G401.6 (cell line): ENCODE measurements around the gene KIFAP3.
"Not testable (repeated sequence)": the region's sequence is repeated elsewhere in the genome, so short reads cannot be mapped to it uniquely, and the experiment has no call there.

Source experiments
- FAIRE-seq: peaks from 2 replicates; lab custom pipeline; 2012; peaks lifted over from hg19 to GRCh38; lab: Jason Lieb, UNC

KIFAP3 gene

DNA sequence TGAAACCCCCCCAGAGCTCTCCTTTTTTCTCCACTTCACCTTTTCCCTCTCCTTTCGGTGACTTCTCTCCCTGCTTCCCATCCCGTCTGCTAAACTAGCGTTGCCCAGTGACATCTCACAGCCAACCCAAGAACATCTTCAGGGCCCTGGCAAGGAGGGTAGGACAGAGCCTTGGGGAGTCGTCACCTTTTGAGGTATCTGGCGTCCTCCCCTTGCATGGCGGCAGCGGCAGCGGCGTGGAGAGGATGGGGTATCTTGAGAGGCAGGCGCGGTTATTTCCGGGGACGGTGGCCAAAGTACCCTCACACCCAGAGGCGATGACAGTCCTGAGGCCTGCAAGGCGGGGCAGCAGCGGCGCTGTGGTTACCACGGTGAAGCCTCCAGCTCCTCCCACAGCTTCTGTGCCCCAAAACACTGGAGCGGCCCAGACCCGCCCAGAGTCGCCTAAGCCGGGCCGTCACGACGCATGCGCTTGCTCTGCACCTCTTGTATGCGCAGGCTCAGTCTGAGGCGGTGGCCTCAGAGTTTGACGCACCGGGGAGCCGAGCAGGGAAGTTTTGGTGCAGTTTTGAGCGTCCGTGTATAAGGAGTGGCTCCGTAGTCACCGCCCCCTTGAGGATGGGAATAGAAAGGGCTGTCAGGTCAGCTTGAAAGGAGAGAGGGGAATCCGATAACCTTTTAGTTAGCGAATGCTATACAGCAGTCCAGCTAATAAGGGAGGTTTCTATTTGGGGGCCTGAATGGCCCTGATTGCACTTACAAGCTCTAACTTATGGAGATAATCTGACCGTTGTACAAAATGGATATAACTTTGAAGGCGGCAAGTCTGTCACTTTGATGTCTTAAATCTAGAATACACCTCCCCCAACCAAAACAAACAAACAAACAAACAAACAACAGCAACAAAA, at the start of gene KIFAP3:
KIFAP3 (minus strand) TSS at position 446 of the 908 bp plus-strand sequence; CDS start at position 218, 228 bp downstream.
- FAIRE-seq: peak; percentile 95

DNA sequence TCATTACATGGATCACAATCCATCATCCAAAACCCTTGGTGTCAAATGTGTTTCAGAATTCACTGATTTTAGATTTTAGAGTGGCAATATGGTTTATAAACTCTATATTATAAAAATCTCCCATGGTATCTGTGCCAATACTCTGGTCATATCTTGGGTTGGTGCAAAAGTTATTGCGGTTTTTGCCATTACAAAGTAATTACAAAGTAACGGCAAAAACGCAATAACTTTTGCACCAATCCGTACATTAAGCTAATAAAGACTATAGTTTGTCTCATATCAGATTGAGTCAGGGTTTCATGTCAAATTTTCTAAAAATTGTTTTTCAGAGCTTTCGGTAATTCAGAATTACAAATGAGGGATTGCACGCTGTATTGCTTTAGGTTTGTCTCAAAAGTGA, 47.9 kb upstream of the KIFAP3 start:
- no peak for FAIRE-seq

DNA sequence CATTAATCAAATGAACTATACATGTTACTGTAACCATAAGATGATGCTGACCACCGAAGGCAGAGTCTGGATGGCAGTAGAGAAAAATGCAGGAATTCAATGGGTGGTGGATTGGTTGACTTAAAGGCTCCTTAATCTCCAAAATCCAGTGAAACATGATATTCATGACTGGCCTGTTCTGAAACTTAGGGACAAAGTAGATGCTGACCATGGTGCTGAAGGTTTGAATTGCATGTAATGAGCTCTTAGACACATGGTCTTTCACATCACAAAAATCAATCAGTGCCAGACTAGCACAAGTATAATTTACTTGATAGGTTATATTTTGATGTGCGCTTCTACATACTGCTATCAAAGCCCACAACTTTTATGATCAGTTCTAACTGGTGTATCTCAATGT, 40.4 kb upstream of the KIFAP3 start:
- no peak for FAIRE-seq

DNA sequence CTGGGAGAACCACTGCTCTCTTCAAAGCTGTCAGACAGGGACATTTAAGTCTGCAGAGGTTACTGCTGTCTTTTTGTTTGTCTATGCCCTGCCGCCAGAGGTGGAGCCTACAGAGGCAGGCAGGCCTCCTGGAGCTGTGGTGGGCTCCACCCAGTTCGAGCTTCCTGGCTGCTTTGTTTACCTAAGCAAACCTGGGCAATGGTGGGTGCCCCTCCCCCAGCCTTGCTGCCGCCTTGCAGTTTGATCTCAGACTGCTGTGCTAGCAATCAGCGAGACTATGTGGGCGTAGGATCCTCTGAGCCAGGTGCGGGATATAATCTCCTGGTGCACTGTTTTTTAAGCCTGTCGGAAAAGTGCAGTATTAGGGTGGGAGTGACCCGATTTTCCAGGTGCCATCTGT, 38.6 kb upstream of the KIFAP3 start:
- not testable (repeated sequence) for FAIRE-seq

DNA sequence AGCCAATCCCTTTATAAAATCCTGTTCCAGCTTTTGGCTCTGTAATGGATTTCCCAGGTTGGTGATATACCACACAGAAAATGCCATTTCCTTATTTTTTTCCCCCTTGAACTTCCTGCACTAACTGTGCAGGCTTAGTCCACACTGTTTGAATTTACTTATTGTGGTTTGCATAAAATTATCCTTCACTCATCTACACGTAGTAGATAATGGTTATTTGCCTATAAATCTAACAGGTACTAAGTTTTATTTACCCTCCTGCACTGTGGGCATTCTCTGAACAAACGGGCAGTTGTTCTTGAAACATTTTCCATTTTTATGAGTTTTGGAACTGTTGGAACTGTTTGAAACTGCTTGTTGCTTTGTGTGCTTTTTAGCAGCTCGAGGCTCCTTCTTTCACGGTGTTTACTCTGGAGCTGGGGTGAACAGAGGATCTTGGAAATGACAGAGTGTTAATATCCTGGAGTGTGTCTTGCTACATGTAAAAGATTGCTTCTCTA, 23.0 kb upstream of the KIFAP3 start:
- FAIRE-seq: no peak

DNA sequence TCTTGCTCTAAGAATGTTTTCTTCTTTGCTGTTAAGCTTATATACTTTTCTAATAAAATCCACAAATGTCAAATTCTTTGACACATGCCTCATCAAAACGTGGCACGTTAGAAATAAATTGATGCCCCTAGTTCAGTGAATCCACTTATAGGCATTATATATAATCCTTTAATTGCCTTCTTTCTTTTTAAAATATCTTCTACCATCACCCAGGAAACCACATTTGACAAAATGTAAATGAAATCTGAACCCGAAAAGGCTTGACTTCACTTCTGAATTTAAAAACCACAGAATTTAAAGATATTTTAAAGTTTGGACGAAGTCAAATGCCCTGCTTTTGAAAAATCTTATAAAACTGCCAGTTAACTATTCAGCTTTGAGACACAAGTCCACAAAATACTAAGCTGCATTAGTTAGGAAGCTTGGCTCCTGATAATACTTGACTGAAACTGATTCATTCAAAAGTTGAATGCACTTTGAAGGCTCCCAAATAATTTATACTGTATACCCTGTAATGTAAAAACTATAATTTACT, 22.4 kb upstream of the KIFAP3 start:
- FAIRE-seq: no peak

DNA sequence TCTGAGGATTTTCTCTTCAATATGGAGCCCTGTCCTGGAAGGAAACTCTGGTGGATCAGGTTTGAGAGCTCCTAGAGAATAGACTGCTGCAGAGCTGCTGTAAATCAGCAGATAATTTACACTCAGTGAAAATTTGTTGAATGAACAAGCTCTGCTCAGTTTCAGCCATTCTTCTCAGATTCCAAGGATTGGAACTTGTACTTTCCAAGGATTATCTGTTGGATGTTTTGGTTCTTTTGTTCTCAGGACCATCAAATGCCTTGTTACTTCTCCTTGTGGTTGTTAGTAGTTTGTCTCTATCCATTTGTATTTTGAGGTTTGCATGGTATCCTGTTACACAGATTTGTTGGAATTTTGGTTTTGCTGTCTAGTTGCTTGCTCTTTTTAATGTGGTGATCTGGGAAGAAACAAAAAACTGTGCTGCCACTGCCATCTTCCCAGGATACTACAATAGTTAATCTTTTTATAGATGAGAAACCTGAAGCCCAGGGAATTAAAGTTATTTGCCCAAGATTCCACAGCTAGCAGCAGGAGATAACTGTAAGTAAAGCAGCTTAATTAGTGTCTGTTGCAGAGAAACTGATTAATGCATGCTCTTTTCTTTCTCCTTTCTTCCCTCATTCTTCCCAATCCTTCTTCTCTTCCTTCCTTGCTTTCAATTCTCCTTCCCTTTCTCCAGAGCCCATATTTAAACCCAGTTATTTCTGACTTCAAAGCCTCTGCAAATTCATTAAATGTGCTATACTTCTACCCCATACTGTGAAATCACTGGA, 21.7 kb upstream of the KIFAP3 start:
- FAIRE-seq: no peak

DNA sequence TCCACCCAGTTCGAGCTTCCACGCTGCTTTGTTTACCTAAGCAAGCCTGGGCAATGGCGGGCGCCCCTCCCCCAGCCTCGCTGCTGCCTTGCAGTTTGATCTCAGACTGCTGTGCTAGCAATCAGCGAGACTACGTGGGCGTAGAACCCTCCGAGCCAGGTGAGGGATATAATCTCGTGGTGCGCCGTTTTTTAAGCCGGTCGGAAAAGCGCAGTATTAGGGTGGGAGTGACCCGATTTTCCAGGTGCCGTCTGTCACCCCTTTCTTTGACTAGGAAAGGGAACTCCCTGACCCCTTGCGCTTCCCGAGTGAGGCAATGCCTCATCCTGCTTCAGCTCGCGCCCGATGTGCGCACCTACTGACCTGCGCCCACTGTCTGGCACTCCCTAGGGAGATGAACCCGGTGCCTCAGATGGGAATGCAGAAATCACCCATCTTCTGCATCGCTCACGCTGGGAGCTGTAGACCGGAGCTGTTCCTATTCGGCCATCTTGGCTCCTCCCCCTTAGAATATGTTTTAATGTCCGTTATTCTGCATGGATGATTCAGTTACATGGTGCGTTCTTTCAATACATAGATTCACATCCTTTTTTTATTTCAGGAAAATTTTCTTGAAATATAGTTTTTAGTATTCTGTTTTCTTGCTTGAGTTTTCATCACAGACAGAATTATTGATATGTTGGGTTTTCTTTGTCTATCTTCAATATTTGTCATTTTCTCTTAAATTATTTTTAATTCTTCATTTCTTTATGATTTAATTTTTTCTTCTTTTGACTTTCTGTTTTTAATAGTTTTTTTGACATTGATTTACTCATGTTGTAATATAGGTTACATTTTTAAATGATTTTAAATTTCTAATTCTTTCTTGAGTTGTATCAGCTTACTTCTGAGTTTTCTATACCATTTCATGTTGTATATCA, 20.5 kb upstream of the KIFAP3 start:
- FAIRE-seq: peak; percentile 27

DNA sequence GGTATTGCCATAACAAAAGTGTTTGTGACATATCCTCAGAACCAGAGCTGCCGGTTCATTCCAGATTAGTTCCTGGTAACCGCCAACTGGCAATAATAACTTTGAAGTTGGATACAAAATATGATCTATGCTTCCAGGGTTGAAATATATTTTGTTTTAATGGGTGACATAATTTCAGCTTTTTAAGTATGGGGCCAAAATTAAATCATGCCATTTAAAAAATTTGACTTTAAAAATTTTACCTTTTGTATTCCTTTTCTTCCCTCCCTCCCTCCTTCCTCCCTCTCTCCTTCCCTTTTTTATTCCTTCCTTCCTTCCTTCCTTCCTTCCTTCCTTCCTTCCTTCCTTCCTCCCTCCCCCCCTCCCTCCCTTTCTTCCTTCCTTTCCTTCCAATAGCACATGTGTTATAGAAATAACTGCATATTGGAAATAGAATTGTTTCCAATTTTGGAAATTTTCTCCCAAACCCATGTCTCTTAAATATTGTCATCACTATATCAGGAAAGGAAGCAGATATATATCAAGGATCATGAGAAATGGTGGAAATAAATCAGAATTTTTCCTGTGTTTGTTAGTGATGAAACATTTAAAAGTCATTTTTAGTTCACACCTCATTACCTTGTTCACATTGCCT, 12.0 kb upstream of the KIFAP3 start:
- FAIRE-seq: no peak

DNA sequence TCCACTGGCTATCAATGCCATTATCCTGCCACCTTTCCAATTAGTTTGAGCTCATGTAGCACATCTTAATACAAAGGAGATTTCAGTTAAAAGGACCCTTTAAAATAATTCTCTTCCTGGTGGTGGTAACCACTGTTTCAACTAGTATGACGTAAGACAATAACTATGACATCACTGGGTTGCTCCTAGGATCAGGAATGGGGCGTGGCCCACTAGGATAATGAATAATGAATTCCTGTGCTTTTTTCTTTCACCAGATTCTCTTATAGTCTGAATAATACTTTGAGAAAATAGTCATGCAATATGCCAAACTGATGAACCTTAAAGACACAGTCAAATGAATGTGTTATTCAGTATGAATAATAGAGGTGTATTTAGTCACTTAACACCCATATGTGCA, 10.6 kb upstream of the KIFAP3 start:
- no peak for FAIRE-seq

DNA sequence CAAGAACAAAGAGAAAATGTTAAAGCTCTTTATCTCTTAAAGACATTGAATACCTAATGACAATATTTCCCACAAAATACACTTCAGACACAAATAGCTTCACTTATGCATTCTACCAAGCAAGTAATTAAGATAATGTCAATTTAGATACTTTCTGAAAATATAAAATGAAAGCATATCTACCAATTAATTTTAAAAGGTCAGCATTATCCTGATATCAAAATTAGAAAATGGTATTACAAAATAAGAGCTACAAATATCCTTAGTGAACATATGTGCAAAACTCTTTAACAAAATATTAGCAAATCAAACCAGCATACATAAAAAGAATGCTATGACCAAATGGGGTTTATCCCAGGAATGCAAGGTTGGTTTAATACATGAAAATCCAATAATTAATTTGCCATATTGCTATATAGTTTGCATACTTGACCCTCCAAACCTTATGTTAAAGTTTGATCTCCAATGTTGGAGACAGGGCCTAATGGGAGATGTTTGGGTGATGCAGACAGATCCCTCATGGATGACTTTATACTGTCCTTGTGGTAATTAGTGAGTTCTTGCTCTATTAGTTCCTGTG, 4.2 kb upstream of the KIFAP3 start:
- no peak for FAIRE-seq

DNA sequence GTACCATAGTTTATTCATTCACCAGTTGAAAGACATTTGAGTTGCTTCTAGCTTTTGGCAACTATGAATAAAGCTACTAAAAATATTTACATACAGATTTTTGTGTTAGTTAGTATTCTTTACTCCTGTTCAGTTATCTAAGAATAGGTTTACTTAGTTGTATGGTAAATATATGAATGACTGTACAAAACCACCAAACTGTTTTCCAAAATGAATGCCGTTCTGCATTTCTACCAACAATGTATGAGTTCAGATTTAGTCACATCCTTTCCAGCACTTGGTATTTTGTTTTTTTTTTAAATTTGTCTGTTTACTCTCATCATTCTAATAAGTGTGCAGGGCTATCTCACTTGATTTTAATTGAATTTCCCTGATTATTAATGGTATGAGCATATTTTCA, 3.4 kb upstream of the KIFAP3 start:
- FAIRE-seq: no peak

DNA sequence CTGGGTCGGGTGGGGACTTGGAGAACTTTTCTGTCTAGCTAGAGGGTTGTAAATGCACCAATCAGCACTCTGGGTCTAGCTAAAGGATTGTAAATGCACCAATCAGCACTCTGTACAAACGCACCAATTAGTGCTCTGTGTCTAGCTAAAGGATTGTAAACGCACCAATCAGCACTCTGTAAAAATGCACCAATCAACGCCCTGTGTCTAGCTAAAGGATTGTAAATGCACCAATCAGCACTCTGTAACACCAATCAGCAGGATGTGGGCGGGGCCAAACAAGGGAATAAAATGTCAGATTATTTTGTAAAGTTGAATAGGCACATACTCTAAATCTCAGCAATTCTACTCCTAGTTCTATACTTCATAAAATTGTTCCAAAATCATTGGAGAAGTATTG, 2.5 kb upstream of the KIFAP3 start:
- not testable (repeated sequence) for FAIRE-seq

DNA sequence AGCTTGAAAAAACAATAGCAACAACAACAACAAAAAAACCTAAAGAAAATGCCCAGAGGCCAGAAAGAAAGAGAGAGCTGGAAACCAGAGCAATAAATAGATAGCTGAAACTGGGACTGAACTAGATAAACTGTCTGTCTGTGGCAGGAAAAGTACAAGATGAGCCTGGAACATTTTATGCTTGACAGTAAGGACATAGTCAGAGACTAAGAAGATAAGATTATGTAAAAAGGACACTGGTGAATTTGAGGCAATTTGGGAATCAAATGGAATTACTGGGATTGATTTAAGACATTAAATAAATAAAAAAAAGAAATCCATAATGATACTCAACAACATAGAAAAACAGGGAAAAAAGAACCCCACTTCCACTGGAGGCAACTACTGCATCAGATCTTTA, 1.7 kb upstream of the KIFAP3 start:
- FAIRE-seq: no peak

DNA sequence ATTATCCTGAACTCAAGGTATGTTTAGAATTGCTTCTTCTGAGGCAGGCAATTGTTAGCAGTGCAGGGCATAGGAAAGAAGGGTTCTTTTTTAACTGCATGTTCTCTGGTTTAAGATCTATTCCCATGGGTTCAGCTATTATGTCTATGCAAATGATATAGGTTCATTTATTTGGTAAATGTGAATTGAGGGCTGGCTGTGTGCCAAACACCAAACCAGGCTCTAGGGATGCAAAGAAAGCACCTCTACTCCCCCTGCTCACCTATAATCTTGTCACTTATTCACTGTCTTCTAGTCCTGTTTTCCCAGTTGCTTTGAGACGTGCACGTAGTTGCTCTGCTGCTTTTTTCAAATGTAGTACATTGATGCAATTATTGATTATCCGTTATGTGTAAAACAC, 691 bp upstream of the KIFAP3 start:
- no peak for FAIRE-seq

DNA sequence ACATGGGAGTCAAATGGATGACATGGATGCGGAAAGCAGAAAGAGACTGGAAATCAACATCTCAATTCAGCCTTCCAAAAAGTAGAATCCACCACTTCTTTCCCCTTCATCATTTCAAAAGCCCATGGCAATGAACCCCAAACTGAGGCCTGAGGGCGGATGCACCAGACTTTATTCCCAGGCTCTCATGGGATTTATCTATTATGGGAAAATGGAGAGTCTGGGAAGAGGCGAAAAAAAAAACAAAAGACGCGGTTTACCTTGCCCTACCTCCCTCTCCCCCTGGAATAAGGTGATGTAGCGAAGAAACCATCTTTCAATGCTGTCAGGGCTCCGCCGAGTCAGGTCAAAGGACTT, 624 bp downstream of the KIFAP3 start:
- no peak for FAIRE-seq

DNA sequence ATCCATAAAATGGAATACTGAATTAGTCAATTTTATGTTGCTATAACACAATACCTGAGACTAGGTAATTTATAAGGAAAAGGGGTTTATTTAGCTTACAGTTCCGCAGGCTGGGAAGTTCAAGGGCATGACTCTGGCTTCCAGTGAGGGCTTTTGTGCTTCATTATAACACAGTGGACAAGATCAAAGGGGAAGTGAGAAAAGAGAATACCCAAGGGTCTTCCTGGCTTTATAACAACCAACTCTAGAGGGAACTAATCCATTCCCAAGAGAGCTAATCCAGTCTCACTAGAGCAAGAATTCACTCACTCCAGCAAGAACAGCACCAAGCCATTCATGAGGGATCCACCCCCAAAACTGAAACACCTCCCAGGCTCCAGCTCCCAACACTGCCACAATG, 3.1 kb downstream of the KIFAP3 start:
- FAIRE-seq: no peak

DNA sequence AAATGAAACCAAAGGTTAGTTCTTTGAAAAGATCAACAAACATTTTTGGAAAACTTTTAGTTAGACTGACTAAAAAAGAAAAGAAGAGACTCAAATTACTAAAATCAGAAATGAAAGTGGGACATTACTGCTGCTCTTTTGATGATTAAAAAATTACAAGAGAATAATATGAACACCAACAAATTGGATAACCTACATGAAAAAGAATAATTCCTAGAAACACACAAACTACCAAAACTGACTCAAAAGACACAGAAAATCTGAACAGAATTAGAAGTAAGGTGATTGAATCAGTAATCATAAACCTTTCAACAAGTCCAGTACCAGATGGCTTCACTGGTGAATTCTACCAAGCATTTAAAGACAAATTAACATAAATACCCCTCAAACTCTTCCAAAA, 5.6 kb downstream of the KIFAP3 start:
- no peak for FAIRE-seq

DNA sequence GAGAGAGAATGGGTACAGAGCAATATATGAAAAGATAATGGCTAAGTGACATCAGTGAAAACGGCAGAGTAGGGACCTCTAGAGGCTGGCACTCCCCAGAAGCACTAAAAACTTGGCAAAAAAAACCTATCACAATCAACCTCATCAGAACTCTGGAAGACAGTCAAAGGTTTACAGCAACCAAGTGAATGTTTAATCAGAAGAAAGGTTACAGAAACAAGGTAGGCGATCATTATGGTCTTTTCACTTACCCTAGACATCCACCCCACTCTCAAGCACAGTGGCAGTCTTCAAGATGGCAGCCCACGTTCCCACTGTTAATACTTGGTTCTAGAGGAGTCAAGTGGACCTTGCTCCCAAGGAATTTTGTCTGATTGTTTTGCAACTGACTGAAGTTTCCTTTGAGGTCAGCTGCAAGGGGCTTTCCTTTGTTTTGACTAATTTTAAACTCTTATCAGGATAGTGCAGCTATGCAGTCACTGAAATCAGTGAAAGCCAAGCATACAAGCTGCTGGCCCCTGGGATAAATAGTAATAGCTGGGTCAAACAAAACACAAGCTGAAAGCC, 7.2 kb downstream of the KIFAP3 start:
- no peak for FAIRE-seq

DNA sequence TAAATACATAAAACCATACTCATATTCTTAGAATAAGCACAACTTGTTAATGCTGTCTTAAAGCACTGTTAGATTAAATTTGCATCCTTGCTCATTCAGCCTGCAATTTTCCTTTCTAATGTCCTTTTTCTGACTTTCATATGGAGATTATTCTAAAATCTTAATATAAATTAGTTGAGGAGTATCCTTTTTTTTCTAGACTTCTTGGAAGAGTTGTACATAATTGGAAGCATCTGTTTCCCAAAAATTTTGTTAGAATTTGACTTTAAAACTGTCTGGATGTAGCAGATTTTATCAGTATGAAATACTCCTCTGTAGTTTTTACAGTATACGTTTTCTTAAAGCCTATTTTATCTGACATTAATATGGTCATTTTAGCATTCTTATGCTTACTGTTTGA, 9.7 kb downstream of the KIFAP3 start:
- FAIRE-seq: no peak
